ENCODE results near the gene NHLRC2. TPM values are rescaled to one million over a fixed set of nuclear protein-coding genes. Genes with fewer than 3 reads are reported as not detected.

The NHLRC2 gene
- total and polyA plus RNA-seq, 2 donors (not counting 1 experiment from before 2014, with no cell fraction given) = 5.7 to 59.8 TPM

GRCh38 chr10:113882240-113882639, 27.8 kb downstream of the NHLRC2 start:
- H3K4me3 ChIP-seq (ENCODE audit: control extremely low read depth in 1 of 5, extremely low read depth in 1 of 5, insufficient read depth in 1 of 5, low read depth in 2 of 5, low read length in 4 of 5) = no peak overlapping the region
- Mint-ChIP-seq H3K27ac (no peak overlapping the region), H3K27me3 (no peaks in the 10 kb centered on the region), H3K9me3 (ENCODE audit: insufficient read depth) (no peaks in the 10 kb centered on the region), H3K4me3 (no peak overlapping the region), H3K4me1 (peaks cover 10% of the 10 kb centered on the region)
- TF ChIP-seq EZH2 (IDR thresholded peaks at IDR 0.05; ENCODE audit: borderline replicate concordance, insufficient read depth, low read depth, low read length, poor library complexity, severe bottlenecking) (no peak), CTCF (IDR thresholded peaks at IDR 0.05) (no peak)
- H4K20me1 ChIP-seq (ENCODE audit: control insufficient read depth, insufficient read depth, low read length, poor library complexity, severe bottlenecking) = no peaks in the 10 kb centered on the region
- peaks cover 0 to 9% of the 10 kb centered on the region in 2 donors for H3K4me1 ChIP-seq (ENCODE audit: control insufficient read depth in 2 of 2, insufficient read depth in 2 of 2, low read length in 2 of 2)
- H3K27ac ChIP-seq (ENCODE audit: low read length in 2 of 2) = no peak overlapping the region
- intact Hi-C loops (cut with micrococcal nuclease) = no loop called here
- ChIA-PET CTCF (no interaction called here), POLR2A (no interaction called here)
- H3K9me3 ChIP-seq (ENCODE audit: control extremely low read depth in 1 of 3, control insufficient read depth in 2 of 3, insufficient read depth in 1 of 3, low read length in 2 of 3) = no peaks in the 10 kb centered on the region
- H3K9ac ChIP-seq (ENCODE audit: low read length) = no peak overlapping the region
- no peaks in the 10 kb centered on the region for H3K27me3 ChIP-seq (replicated peaks in 1 of 4; ENCODE audit: control extremely low read depth in 1 of 4, control insufficient read depth in 3 of 4, insufficient read depth in 4 of 4, low read length in 3 of 4)
- DNase-seq (no peak), ATAC-seq (ENCODE audit: low read depth) (no peak)
- H3K4me2 ChIP-seq (replicated peaks; ENCODE audit: low read depth, low read length, poor library complexity, severe bottlenecking) = no peak overlapping the region
- no peaks in the 10 kb centered on the region for H3K79me2 ChIP-seq (ENCODE audit: control insufficient read depth, insufficient read depth, low read length)
- no CpG with 5 or more reads among the region's 2 CpGs for WGBS (ENCODE audit: insufficient coverage)
- H3K36me3 ChIP-seq (replicated peaks in 1 of 2; ENCODE audit: control extremely low read depth in 1 of 2, control insufficient read depth in 1 of 2, extremely low read depth in 1 of 2, insufficient read depth in 2 of 2, low read length in 1 of 2) = peaks cover 13 to 21% of the 10 kb centered on the region in 2 experiments
- H2AFZ ChIP-seq (ENCODE audit: insufficient read depth, low read depth, low read length, poor library complexity, severe bottlenecking) = no peak overlapping the region

GRCh38 chr10:113889911-113890310, 35.5 kb downstream of the NHLRC2 start:
- 100% methylated on average over 1 of the region's 2 CpGs for WGBS (ENCODE audit: insufficient coverage)
- ChIA-PET POLR2A (no interaction called here), CTCF (no interaction called here)
- Mint-ChIP-seq H3K4me3 (no peak overlapping the region), H3K4me1 (no peaks in the 10 kb centered on the region), H3K27me3 (no peaks in the 10 kb centered on the region), H3K27ac (no peak overlapping the region), H3K9me3 (ENCODE audit: insufficient read depth) (no peaks in the 10 kb centered on the region)
- peaks cover 6% of the 10 kb centered on the region for H4K20me1 ChIP-seq (ENCODE audit: control insufficient read depth, insufficient read depth, low read length, poor library complexity, severe bottlenecking)
- H3K4me2 ChIP-seq (replicated peaks; ENCODE audit: low read depth, low read length, poor library complexity, severe bottlenecking) = no peak overlapping the region
- DNase-seq (no peak), ATAC-seq (ENCODE audit: low read depth) (no peak)
- no peak overlapping the region for H3K4me3 ChIP-seq (ENCODE audit: control extremely low read depth in 1 of 5, extremely low read depth in 1 of 5, insufficient read depth in 1 of 5, low read depth in 2 of 5, low read length in 4 of 5)
- H3K4me1 ChIP-seq (ENCODE audit: control insufficient read depth in 2 of 2, insufficient read depth in 2 of 2, low read length in 2 of 2) = no peaks in the 10 kb centered on the region
- H3K9ac ChIP-seq (ENCODE audit: low read length) = no peak overlapping the region
- H3K79me2 ChIP-seq (ENCODE audit: control insufficient read depth, insufficient read depth, low read length) = no peaks in the 10 kb centered on the region
- intact Hi-C loops (cut with micrococcal nuclease) = no loop called here
- no peak for TF ChIP-seq CTCF (IDR thresholded peaks at IDR 0.05)
- TF ChIP-seq EZH2 (IDR thresholded peaks at IDR 0.05; ENCODE audit: borderline replicate concordance, insufficient read depth, low read depth, low read length, poor library complexity, severe bottlenecking) = no peak
- H3K27ac ChIP-seq (ENCODE audit: low read length in 2 of 2) = no peak overlapping the region
- H2AFZ ChIP-seq (ENCODE audit: insufficient read depth, low read depth, low read length, poor library complexity, severe bottlenecking) = no peak overlapping the region
- no peaks in the 10 kb centered on the region for H3K9me3 ChIP-seq (ENCODE audit: control extremely low read depth in 1 of 3, control insufficient read depth in 2 of 3, insufficient read depth in 1 of 3, low read length in 2 of 3)
- H3K36me3 ChIP-seq (replicated peaks in 1 of 2; ENCODE audit: control extremely low read depth in 1 of 2, control insufficient read depth in 1 of 2, extremely low read depth in 1 of 2, insufficient read depth in 2 of 2, low read length in 1 of 2) = peaks cover 2 to 42% of the 10 kb centered on the region in 2 experiments
- H3K27me3 ChIP-seq (replicated peaks in 1 of 4; ENCODE audit: control extremely low read depth in 1 of 4, control insufficient read depth in 3 of 4, insufficient read depth in 4 of 4, low read length in 3 of 4) = no peaks in the 10 kb centered on the region

Data from B cell (primary cell).